Measurements from ENCODE around the gene JMJD1C.

JMJD1C gene

GRCh38 chr10:63119041-63119440 is 346.7 kb downstream of the JMJD1C start:
- no peak for DNase-seq

Data from femur (tissue), 1 donor.